ENCODE data around the gene AGPAT2.
"Not testable (repeated sequence)": the region's sequence is repeated elsewhere in the genome, so short reads cannot be mapped to it uniquely, and the experiment has no call there.

AGPAT2 gene

GRCh38 chr9:136720251-136720897, 33.1 kb upstream of the AGPAT2 start:
- no peak for DNase-seq (ENCODE audit: low read depth)

DNA sequence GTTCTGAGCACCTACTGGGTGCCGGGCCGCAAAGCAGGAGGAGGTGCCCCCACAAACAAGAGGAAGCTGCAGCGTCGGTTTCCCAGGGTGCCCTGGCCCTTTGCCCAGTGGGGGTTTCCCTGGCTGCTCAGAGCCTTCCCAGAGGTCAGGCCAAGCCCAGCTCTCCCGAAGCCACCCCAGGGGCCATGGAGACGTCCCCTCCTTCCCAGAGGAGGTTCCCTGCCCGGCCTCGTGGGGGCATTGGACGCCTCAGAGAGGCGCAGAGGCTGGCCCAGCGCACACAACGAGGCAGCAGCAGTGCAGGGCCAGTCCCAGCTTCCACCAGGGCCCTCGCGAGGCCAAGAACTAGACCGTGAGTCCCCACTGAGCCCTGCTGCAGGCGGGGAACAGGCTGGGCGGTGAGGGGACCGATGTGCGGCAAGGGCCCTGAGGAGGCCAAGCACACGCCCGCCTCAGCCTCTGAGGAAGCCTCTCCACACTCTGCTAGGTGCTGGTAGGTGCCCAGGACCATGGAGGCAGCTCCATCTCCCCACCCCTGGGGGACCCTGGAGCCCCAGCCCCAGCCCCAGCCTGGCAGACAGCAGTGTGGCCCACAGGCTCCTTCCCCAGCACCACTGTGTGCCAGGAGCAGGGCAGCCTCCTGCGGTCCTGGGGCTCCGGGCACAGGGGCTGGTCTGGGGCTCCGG, 32.1 kb upstream of the AGPAT2 start:
- DNase-seq (ENCODE audit: low read depth) = no peak

GRCh38 chr9:136718345-136719194, 31.3 kb upstream of the AGPAT2 start:
- DNase-seq (ENCODE audit: low read depth) = no peak

GRCh38 chr9:136717399-136717798, 30.1 kb upstream of the AGPAT2 start:
- DNase-seq (ENCODE audit: low read depth) = no peak

GRCh38 chr9:136714893-136715274, 27.6 kb upstream of the AGPAT2 start:
- no peak for DNase-seq (ENCODE audit: low read depth)

DNA sequence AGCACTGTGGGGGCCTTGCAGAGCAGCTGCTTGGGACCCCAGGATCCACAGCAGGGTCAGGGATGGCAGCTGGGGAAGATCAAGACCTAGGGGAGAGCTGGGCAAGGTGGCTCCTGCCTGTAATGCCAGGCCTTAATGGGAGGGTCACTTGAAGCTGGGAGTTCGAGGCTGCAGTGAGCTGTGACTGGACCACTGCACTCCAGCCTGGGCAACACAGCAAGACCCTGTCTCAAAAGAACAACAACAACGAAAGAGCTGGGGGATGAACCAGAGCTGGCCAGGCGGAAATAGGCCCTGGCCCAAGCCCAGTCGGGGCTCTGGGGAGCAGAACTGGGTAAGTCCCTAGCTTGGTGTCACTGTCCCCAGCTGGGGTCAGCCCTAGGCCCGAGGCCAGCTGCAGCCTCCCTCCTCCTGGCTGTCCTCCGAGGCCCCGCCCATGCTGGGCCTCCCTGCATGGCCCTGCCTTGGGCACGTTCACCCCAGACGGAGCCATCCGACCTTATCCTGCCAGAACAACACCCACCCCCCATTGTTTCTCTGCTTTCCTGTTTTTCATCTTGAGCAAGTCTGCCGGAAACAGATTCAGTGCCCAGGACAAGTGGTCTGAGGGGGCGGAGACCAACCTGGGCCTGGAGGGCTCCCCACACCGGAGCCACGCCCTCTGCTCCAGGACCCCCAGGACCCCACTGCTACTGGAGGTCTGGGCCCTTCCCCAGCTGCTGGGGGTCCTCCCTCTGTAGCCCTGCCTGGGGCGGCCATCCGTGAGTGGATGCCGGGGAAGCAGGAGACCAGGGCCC, 27.0 kb upstream of the AGPAT2 start:
- no peak for DNase-seq (ENCODE audit: low read depth)

DNA sequence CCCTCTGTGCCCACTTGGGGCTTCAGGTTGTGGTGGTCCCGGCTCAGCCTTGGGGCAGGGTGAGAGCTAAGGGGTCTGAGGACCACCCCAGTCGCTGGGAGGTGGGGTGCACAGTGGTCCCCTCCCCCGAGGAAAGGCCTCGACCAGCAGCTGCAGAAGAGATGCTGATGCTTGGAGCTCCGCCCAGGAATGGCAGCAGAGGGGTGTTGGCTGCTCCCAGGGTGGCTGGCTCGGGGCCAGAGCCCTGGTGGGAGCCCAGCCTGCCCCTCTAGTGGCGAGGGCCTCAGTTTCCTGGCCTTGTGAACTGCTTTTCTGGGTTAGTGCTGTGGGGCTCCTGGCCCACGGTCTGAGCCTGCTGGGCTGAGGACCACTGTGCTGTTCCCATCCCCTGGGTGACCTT, 26.3 kb upstream of the AGPAT2 start:
- DNase-seq (ENCODE audit: low read depth) = no peak

DNA sequence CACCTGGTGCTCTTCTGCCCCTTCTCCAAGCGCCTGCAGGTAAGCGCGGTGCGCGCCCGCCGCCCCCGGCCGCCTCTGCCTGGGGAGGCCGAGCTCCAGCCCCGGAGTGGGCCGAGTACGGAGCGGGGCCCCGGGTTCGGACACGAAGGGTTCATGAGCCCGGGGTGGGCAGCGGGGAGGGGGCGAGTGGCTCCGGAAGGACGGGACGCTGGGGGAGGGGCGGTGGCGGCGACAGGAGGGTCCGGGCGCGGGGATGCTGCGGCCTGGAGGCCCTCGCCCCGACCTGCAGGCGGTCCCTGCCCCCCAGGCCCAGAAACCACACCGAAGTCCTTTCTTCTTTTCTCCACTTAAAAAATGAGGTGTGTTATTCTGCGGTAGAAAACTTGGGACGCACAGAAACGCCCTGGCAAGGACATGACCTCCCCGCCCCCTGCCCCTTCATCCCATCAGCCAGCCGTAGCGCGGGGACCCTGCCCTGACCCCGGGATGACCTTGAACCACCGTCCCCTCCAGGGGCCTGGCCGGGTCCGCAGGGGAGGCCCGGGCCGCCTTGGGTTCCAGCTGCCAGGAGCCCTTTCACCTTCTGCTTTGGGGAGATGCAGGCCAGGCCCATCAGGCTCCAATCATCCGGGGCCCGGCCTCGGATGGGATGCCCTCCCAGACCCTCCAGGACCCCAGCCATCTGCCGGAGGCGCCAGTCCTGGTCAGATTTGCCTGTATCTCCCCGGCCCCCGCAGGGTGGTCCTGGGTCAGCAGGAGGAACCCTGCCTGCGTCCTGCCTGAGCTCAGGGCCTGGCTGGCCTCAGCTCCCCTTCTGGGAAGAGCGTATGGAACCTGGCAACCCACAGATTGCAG, 25.7 kb upstream of the AGPAT2 start:
- no peak for DNase-seq (ENCODE audit: low read depth)

DNA sequence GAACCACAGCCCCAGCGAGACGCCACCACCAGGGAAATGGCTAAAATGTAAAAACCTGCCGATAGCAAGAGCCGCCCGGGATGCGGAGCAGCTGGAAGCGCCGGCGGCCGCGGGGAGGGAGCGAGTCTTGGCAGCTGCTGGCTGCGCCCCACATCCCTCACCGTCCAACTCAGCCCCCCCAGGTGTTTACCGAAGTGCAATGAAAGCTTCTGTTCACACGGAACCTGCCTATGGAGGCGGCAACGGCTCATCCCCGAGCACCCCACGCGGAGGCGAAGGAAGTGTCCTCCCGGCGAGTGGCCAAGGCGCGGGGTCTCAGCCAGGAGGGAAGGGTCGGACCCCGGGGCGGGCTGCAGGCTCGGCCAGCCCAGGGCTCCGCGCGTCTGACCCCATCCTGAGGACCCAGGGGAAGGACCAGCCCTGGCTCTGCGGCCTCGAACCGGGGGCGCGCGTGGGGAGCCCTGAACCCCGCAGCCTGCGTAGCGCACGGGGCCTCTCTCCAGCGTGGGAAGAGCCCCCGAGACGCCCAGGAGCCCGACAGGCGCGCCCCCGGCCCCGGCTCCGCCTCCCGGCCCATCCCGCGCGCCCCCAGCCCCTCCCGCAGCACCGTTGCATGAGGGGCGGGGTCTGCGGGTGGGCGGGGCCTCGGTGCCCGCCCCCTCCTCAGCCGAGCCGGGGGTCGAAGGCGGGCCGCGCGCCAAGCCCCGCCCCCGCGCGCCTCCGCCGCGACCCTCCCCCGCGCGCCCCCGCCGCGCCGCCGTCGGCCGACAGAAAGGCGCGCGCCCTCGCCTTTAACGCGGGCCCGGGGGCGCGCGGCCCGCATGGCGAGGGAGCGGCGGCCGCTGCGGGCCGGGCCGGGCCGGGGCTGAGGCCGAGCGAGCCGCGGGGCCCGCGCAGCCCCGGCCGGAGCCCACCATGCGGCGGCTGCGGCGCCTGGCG, 24.8 kb upstream of the AGPAT2 start, which contains the start of gene DIPK1B:
TSS of gene DIPK1B (plus strand) at position 822 of the 939 bp plus-strand sequence. CDS start at position 916, 94 bp downstream.
- no peak for DNase-seq (ENCODE audit: low read depth)

DNA sequence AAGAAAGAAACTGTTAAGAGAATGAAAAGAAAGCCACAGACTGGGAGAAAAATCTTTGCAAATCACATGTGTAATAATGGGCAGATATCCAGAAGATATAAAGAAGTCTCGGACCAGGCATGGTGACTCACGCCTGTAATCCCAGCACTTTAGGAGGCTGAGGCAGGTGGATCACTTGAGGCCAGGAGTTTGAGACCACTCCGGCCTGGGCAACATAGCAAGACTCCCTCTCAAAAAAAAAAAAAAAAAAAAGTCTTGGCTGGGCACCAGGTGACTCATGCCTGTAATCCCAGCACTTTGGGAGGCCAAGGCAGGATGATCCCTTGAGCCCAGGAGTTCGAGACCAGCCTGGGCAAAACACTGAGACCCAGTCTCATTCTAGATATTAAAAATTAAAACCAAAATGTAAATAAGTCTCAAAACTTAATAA, 24.0 kb upstream of the AGPAT2 start:
- DNase-seq (ENCODE audit: low read depth) = not testable (repeated sequence)

- no peak for DNase-seq (ENCODE audit: low read depth)
These were observed 23.3 kb upstream of the AGPAT2 start for GRCh38 chr9:136710543-136710942.

DNA sequence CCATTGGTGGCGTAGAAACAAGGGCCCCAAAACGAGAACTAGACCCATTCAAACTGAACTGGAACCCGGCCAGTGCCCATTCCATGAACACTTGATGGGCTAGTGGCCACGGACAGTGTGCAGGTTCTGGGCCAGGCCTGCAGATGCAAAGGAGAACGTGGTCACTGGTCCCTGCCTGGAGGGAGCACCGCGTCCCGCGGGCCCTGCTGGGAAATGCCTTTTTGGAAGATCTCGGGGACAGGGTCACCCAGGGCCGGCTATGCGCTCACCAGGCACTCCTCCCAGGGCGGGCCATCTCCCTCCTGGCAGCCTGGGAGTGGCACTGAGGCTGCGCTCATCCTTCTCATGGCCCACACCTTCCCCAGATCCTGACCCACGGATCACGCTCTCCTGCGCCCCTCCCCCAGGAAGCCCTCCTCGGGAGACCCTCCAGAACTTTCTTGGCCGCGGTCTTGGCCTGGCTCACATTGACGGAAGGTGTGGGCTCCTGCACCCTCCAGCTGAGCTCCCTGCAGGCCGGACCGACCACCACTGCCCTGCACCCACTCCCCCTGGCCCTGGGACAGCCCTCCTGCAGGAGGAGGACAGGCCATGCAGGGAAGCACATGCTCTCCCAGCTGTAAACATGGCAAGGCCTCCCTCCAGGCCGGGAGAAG, 22.3 kb upstream of the AGPAT2 start:
- no peak for DNase-seq (ENCODE audit: low read depth)

GRCh38 chr9:136707849-136708517, 20.7 kb upstream of the AGPAT2 start:
- DNase-seq (ENCODE audit: low read depth) = no peak

DNA sequence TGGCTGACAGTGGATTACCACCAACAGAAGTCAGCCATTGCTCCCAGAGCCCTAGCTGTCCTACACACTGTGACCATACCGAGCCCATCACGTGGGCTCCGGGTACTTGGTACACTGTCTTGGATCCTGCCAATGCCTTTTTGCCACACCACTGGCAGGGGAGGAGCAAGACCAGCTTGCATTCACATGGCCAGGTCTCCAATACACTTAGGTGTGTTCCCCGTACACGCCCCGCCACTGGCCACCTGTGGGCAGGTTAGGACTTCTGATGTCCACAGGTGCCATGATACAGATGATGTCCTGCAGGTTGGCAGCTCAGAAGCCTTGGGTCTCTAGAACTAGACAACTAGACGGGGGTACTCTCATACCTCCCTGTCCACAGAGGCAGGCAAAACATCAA, 19.8 kb upstream of the AGPAT2 start:
- DNase-seq (ENCODE audit: low read depth) = no peak

- no peak for DNase-seq (ENCODE audit: low read depth)
These were observed 18.3 kb upstream of the AGPAT2 start for GRCh38 chr9:136705564-136705963.

DNA sequence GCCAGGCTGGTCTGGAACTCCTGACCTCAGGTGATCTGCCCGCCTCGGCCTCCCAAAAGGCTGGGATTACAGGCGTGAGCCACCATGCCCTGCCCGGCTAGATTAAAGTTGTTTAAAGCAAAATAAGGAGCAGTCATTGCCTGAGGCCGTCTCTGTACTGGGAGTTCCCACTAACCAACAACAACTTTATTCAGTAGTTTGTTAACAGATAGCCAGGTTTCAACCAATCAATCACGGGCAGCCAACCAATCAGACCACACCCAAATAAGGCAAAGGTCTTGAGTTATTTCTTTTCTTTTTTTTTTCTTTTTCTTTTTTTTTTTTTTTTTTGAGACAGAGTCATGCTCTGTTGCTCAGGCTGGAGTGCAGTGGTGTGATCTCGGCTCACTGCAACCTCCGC, 17.5 kb upstream of the AGPAT2 start:
- not testable (repeated sequence) for DNase-seq (ENCODE audit: low read depth)

DNA sequence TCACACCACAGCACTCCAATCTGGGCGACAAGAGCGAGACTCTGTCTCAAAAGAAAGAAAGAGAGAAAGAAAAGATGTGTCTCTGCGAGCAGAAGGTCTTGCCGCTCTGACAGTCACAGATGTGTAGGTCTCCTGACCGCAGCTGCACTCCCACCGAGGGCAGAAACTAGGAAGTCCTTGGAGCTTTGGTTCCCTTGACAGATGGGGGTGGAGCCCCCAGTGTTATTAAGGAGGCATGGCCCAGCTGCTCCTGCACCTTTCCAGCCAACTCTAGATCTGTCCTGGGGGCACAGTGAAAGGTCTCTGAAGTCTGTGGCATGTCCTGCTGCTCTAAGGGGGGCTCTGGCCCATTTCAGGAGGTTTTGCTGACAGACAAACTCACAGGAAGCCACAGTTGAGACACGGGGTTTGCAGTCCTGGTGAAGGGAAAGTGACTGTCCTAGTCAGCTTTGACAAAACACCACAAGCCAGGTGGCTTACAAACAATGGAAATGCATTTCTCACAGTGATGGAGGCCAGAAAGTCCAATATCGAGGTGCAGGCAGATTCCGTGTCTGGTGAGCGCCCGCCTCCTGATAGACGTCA, 16.1 kb upstream of the AGPAT2 start:
- DNase-seq (ENCODE audit: low read depth) = no peak

GRCh38 chr9:136701668-136702053, 14.4 kb upstream of the AGPAT2 start:
- no peak for DNase-seq (ENCODE audit: low read depth)

Measured in activated T-helper 1 cell treated with Interleukin-2 at 50 U/mL for 16 hours (primary cell).